Mucosa of descending colon (tissue), 3 donors: ENCODE measurements around the gene CAVIN1. TPM values are rescaled to one million over a fixed set of nuclear protein-coding genes. Genes with fewer than 3 reads are reported as not detected.
"Not testable (repeated sequence)": the region's sequence is repeated elsewhere in the genome, so short reads cannot be mapped to it uniquely, and the experiment has no call there.

ENCODE experiments used
- ATAC-seq: fragments of 200-7000 bp; cut with Tn5 transposase; one replicate; pipeline ENCODE4 v1.9.1; 2020; ENCODE audit warnings: mild to moderate bottlenecking, moderate library complexity
- DNase-seq, 3 donors: peaks; one replicate each; pipeline ENCODE4 v3.0.0-alpha.2; 2020
- H3K36me3 ChIP-seq: fragments of 200-600 bp; one replicate; pipeline ENCODE4 v1.8.0; 2021; ENCODE audit warnings: low read depth, mild to moderate bottlenecking
- H3K4me1 ChIP-seq: fragments of 200-600 bp; one replicate; pipeline ENCODE4 v1.8.0; 2021; ENCODE audit warnings: low read depth, mild to moderate bottlenecking
- H3K4me3 ChIP-seq: fragments of 200-600 bp; one replicate; pipeline ENCODE4 v1.8.0; 2021; ENCODE audit warnings: mild to moderate bottlenecking
- H3K9me3 ChIP-seq: fragments of 200-600 bp; one replicate; pipeline ENCODE4 v1.8.0; 2021; ENCODE audit warnings: mild to moderate bottlenecking
- CTCF ChIP-seq: fragments of 200-600 bp; IDR thresholded peaks from one replicate; pipeline ENCODE4 v1.8.0; 2022; ENCODE audit warnings: antibody characterized with exemption, mild to moderate bottlenecking
- intact Hi-C, 2 donors: fragments of 100-400 bp; cut with DNase I in 1 of 2; cut with micrococcal nuclease in 1 of 2; formaldehyde crosslinking; loops; one replicate each; pipeline versions ENCODE4 v1.11.0 to v1.11.1; 2022; cut with DNase I, micrococcal nuclease
- total RNA-seq, 3 donors: library from RNA; stranded (reverse); fragmentation: NEBNext Ultra II Directional in 2 of 3; extraction: Animal tissue kit (Norgen Biotek cat#: 25700) in 2 of 3; gene quantifications; one replicate each; pipeline versions ENCODE4 v1.2.1 to v1.2.4, GENCODE V29; 2021 to 2023
- donor health status: DM: no; HTN: no; CAD: no; lungs with moderate emphysema.
- donor health status: DM: no; HTN: no; CAD: no.
- donor health status: DM: no; HTN: yes; CAD: no.

Gene CAVIN1
- total RNA-seq, 3 donors from 2014 or later, result 19.3 to 246 (median 52.4) TPM

GRCh38 chr17:42372142-42372541 lies 50.9 kb downstream of the CAVIN1 start:
- H3K4me1 ChIP-seq, result peaks cover 8% of the 10 kb centered on the region
- no peak for DNase-seq
- no peaks in the 10 kb centered on the region for H3K36me3 ChIP-seq
- no peak for ATAC-seq
- no peak overlapping the region for H3K4me3 ChIP-seq
- H3K9me3 ChIP-seq, result no peaks in the 10 kb centered on the region
- intact Hi-C loops, result no loop called here
- TF ChIP-seq CTCF, result no peak

- H3K9me3 ChIP-seq, H3K4me3 ChIP-seq, ATAC-seq, H3K36me3 ChIP-seq, H3K4me1 ChIP-seq, intact Hi-C loops, DNase-seq: not testable (repeated sequence)
Measured at GRCh38 chr17:42368797-42369561, 54.1 kb downstream of the CAVIN1 start.

- H3K9me3 ChIP-seq, H3K4me3 ChIP-seq, intact Hi-C loops, H3K36me3 ChIP-seq, DNase-seq, ATAC-seq: not testable (repeated sequence)
- H3K4me1 ChIP-seq, result peaks cover 13% of the 10 kb centered on the region
Measured at GRCh38 chr17:42368310-42368709, 54.7 kb downstream of the CAVIN1 start.

- ATAC-seq, intact Hi-C loops, H3K9me3 ChIP-seq, DNase-seq, H3K36me3 ChIP-seq, H3K4me3 ChIP-seq: not testable (repeated sequence)
- H3K4me1 ChIP-seq, result peaks cover 31% of the 10 kb centered on the region
Measured at GRCh38 chr17:42366176-42367023, 56.7 kb downstream of the CAVIN1 start.

GRCh38 chr17:42365136-42365535 lies 57.9 kb downstream of the CAVIN1 start:
- TF ChIP-seq CTCF, result no peak
- no peaks in the 10 kb centered on the region for H3K9me3 ChIP-seq
- peaks cover 31% of the 10 kb centered on the region for H3K4me1 ChIP-seq
- intact Hi-C loops, result no loop called here
- no peaks in the 10 kb centered on the region for H3K36me3 ChIP-seq
- ATAC-seq, result no peak
- H3K4me3 ChIP-seq, result no peak overlapping the region
- DNase-seq, result no peak

- ATAC-seq (no peak), DNase-seq (no peak)
- Histone ChIP-seq H3K9me3 (no peaks in the 10 kb centered on the region), H3K4me1 (peaks cover 31% of the 10 kb centered on the region), H3K36me3 (no peaks in the 10 kb centered on the region), H3K4me3 (no peak overlapping the region)
- TF ChIP-seq CTCF, result no peak
- intact Hi-C loops, result no loop called here
Measured at GRCh38 chr17:42363767-42364585, 59.1 kb downstream of the CAVIN1 start.
